ENCODE measurements around the gene SF3B6.

The SF3B6 gene

DNA sequence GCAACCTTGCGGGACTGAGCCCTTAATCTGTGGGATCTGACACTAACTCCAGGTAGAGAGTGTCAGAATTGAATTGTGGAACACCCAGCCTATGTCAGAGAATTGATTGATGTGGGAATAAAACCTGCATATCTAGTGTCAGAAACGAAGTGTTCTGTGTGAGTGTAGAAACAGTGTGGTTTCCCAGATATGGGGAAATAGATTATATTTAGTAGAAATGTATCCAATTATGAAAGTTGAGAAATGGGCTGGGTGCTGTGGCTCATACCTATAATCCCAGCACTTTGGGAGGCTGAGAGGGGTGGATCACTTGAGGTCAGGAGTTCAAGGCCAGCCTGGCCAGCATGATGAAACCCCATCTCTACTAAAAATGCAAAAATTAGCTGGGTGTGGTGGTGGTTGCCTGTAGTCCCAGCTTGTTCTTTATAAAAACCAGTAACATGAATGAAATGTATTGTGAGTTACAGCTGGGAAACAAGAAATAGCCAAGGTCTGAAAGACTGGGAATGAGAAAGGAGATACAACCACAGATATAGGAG, 12.8 kb upstream of the SF3B6 start:
- no peak for DNase-seq

- DNase-seq = no peak
Measured at GRCh38 chr2:24087032-24087431, 10.9 kb upstream of the SF3B6 start.

- no peak for DNase-seq
Measured at GRCh38 chr2:24086241-24086640, 10.1 kb upstream of the SF3B6 start.

GRCh38 chr2:24085200-24085489, 9.0 kb upstream of the SF3B6 start:
- DNase-seq = no peak

DNA sequence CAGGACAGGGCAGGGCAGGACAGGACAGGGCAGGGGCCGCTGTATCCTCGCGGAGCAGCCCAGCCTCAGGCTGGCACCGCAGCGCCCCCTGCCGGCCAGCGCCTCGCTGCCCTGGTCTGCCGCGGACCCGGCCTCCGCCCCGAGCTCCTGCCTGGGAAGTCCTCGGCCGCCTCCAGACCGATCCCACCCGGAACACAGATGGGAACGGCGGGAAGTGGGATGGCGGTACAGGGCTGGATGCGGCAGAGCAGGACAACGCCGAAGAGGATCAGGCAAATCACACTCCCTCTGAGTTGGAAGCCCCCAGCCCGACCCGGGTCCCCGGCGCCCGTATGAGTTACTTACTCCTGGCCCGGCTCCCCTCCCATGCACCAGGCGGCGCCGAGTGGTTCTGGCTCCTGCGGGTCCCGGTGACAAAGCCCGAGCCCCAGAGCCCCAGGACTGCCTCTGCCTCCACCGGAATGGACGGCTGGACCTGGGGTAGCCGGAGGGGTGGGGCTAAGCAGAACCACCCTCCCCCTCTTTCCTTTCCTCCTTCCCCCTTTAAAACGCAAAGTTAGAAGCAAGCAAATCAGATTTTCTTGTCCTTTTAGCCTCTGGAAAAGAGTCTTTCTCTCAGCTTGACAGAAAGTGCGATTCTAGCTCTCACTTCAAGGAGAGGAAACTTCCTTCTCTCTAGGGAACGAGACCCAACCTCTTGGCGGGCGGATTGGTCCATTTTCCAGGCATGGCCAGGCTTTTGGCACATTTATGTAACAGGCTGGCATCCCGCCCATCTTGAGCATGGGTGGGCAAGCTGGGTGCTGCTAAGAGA, 8.5 kb upstream of the SF3B6 start, which contains the start of gene TP53I3:
TSS of gene TP53I3 (minus strand) at position 449 of the 814 bp plus-strand sequence. CDS start 508 bp downstream, outside the sequence.
- peak; percentile 96 for DNase-seq

DNA sequence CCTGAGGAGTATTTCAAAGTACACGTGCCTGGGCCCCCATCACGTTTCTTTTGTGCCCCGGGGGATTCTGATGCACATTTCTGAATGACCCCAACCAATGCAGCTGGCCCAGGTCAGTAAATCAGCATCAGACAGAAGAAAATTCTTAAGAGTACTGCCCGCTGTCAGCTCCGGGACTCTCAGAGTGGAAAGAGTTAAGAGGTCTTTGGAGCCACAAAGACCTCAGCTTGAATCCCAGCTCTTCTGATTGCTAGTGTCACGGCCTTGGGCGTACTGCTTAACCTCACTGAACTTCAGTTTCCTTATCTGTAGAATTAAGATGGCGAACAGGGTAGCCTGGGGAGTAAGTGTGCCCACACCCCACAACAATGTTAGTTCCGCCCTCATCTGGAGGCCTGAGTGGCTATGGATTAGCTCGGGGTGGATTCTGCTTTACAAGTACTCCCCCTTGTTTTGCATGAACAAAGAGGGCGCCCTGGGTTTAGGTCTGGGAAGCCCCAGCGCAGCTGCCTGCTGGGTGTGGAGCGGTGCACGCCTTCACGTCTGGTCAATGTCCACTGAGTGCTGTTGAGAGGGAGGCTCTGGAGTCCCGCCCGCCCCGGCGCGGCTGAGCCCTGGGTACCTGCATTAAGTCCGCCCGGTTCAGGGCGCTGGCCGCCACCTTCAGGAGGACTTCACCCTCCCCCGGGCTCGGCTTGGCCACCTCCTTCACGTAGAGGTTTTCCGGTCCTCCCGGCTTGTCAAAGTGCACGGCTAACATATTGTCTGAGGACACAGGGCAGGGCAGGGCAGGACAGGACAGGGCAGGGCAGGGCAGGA, 7.7 kb upstream of the SF3B6 start:
- DNase-seq = no peak

- DNase-seq = no peak
Measured at GRCh38 chr2:24082787-24083566, 6.9 kb upstream of the SF3B6 start.

DNA sequence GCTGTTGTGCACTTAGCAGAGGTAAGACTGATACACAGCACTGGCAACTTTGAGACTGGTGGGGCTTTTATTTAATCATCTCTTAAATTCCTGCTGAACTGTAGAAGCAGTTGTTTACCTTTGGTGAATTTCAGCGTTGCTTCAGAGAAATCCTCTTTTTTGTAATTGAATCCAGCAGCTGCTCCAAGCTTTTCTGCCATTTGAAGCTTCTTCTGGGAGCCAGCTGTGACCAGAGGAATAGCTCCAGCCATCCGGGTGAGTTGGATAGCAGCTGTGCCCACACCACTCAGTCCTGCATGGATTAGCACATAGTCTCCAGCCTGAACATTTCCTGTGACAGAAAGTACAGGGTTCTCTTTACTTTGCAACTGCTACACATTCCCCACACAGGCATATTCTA, 4.6 kb upstream of the SF3B6 start:
- DNase-seq = no peak

- DNase-seq = no peak
Measured at GRCh38 chr2:24077879-24078278, 1.8 kb upstream of the SF3B6 start.

DNA sequence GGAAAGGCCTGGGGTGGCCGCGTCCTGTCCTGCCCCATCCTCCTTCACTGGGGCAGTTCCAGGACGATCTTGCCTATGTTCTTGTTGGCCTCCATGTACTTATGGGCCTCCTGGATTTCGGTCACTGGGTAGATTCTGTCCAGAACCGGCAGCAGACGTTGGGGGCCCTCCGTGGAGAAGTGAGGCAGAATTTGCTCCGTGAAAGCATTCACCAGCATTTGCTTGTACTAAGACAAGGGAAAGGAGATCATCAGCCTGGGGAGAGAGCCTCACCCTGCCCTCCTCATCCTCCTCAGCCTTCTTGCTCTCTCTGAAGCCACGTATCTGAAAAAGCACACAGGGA, 1.4 kb upstream of the SF3B6 start:
- no peak for DNase-seq

- DNase-seq = no peak
Measured at GRCh38 chr2:24076849-24077534, 866 bp upstream of the SF3B6 start.

DNA sequence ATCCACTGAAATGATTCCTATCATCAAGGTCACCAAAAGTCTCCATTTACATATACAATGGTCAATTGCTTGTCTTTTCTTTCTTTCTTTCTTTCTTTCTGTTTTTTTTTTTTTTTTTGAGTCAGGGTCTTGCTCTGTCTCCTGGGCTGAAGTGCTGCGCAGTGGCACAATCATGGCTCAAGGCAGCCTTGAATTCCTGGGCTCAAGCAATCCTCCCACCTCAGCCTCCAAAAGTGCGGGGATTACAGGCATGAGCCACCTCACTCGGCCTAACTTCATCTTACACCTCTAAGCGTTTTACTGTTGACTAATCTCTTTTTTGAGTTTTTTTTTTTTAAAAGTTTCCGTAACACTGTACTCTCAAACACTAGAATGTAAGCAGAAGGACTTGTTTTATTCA, 867 bp downstream of the SF3B6 start:
- no peak for DNase-seq

- no peak for DNase-seq
Measured at GRCh38 chr2:24073816-24074215, 2.3 kb downstream of the SF3B6 start.

DNA sequence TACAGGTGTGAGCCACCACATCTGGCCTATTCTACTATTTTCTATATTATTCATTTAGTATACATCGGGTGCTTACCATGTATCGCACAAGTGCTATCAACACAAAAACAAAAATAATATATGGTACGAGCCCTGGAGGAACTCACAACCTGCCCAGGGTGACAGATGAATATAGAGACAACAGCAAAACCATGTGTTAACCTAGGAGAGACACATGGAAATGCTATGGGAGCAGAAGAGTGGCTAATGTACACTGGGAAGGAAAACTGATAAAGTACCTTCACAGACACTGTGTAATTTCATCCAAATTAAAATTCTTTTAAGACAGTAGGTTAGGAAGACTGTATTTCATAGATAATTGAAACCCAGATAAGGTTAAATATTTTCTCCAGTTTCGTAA, 3.9 kb downstream of the SF3B6 start:
- DNase-seq = no peak

DNA sequence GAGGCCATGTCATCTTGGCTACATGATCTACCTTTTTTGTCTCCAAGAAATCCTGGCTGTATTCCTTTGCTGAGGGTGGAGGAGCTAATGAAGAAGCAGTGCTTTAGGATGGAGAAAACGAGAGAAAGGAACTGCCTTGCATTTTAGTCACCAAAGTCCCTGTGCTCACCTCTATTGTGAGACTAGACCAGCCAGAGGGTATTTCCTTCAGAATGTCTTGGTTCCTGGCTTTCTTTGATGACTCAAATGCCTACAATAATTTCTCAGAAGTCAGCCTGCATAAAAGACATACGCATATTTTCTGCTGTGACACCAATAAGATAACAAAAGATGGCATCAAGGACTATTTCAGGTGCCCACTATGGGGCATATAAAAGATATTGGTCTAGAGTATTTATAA, 10.8 kb downstream of the SF3B6 start:
- DNase-seq = no peak

DNA sequence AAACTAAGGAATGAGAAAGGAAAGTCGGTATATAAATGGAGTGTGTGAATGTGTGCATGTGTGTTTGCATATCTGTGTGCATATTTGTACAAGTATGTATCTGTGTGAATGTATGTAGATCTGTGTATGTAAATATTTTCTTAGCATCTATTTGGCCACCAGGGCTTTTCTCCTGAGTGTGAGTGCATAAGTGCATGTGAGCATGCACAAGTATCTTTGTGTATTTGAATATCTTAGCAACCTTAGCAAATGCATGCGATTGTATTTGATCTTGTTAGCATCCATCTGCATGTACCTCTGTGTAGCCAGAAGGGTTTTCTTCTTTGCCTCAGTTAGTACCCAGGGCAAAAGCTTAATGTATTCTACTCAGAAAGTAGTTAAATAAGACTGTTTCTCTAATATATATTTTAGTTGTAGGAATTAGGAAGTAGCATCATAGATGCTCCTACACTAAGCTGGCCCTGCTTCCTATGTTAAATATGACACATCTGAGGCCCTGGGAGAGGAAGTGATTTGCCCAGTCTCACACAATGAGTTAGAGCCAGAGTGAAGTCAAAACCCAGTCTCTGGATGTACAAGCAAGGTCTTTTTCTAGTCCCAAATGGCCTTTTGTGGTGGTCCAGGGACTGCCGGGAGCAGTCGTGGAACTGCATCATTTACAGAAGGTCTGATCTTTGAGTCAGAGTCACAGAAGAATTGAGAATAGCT, 17.4 kb downstream of the SF3B6 start:
- no peak for DNase-seq

DNA sequence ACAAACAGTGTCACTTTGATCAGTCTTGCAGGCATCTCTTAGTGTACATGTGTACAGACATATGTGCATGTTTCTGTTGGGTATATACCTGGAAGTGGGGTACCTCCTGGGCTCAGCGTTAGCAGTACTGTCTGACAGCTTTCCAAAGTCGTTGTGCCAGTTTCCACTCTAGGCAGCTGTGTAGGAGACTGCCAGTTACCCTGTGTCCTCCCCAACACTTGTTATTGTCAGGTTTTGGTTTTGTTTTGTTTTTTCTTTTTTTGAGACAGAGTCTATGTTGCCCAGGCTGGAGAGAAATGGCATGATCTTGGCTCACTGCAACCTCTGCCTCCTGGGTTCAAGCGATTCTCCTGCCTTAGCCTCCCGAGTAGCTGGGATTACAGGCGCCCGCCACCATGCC, 20.4 kb downstream of the SF3B6 start:
- DNase-seq = no peak

GRCh38 chr2:24054366-24055010, 21.6 kb downstream of the SF3B6 start:
- no peak for DNase-seq

DNA sequence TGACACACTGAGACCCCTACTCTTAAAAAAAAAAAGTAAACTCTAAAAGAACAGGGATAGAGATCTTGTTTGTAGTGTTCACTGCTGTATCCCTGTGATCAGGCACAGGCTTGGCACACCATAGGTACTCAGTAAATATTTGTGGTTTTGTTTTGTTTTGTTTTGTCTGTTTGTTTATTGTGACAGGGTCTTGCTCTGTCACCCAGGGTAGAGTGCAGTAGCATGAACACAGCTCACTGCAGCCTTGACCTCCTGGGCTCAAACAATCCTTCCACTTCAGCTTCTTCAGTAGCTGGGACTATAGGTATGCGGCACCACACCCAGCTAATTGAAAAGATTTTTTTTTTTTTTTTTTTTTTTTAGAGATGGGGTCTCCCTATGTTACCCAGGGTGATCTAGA, 23.2 kb downstream of the SF3B6 start:
- no peak for DNase-seq

DNA sequence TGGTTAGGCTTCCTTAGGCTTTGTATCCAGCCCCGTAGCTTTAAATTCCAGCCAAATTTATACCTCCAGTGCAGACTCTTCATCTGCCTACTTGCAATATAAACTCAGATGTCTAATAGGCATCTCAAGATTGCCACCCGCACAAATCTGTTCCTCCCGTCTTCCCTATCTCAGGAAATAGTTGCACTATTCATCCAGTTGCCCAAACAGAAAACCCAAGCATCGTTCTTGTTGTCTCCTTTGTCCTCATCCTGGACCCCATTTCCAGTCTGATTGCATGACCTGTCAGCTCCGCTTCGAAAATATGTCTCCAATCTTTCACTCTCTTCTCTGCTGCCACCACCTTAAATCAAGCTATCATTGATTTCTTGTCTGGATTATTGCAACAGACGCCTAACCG, 24.3 kb downstream of the SF3B6 start:
- DNase-seq = no peak

Measured in activated CD8-positive, alpha-beta memory T cell treated with anti-CD3 and anti-CD28 coated beads for 24 hours (primary cell).